Smooth muscle cell (in vitro differentiated cells): ENCODE data around the gene KLHL26. TPM values are rescaled to one million over a fixed set of nuclear protein-coding genes. Genes with fewer than 3 reads are reported as not detected.
A peak's percentile ranks its signal among the peaks of the same experiment; 100 is the strongest.

Source experiments
- DNase-seq: peaks from one replicate; lab custom pipeline; 2025; ENCODE audit not compliant: unreplicated experiment; lab: John Stamatoyannopoulos, UW
- H2AFZ ChIP-seq: fragments of 200-600 bp; sonication (generic); 2 replicates; pipeline ENCODE4 v1.6.0; 2016; ENCODE audit warnings: antibody characterized with exemption, low read depth, mild to moderate bottlenecking
- H3F3A ChIP-seq: fragments of 200-600 bp; sonication (generic); 2 replicates; pipeline ENCODE4 v1.6.0; 2017; ENCODE audit warnings: antibody characterized with exemption, low read depth
- H3K27ac ChIP-seq: fragments of 200-600 bp; sonication (generic); 2 replicates; pipeline ENCODE4 v1.5.1; 2016; ENCODE audit warnings: low read depth, mild to moderate bottlenecking
- H3K27me3 ChIP-seq: fragments of 200-600 bp; sonication (generic); 2 replicates; pipeline ENCODE4 v1.6.1; 2016; ENCODE audit warnings: low read depth, mild to moderate bottlenecking
- H3K36me3 ChIP-seq: fragments of 200-600 bp; sonication (generic); 2 replicates; pipeline ENCODE4 v1.5.1; 2016; ENCODE audit warnings: low read depth
- H3K4me1 ChIP-seq: fragments of 200-600 bp; sonication (generic); 2 replicates; pipeline ENCODE4 v1.5.1; 2016; ENCODE audit warnings: low read depth
- H3K4me2 ChIP-seq: fragments of 200-600 bp; sonication (generic); 2 replicates; pipeline ENCODE4 v1.6.0; 2016; ENCODE audit warnings: mild to moderate bottlenecking
- H3K4me3 ChIP-seq: fragments of 200-600 bp; sonication (generic); 2 replicates; pipeline ENCODE4 v1.5.1; 2016; ENCODE audit warnings: mild to moderate bottlenecking
- H3K79me2 ChIP-seq: fragments of 200-600 bp; sonication (generic); 2 replicates; pipeline ENCODE4 v1.6.0; 2016; ENCODE audit warnings: low read depth, mild to moderate bottlenecking
- H3K9ac ChIP-seq: fragments of 200-600 bp; sonication (generic); 2 replicates; pipeline ENCODE4 v1.6.0; 2016; ENCODE audit warnings: low read depth
- H3K9me3 ChIP-seq: fragments of 200-600 bp; sonication (generic); replicated peaks from 2 replicates; pipeline ENCODE4 v1.5.1; 2016; ENCODE audit warnings: low read depth
- H4K20me1 ChIP-seq: fragments of 200-600 bp; sonication (generic); 2 replicates; pipeline ENCODE4 v1.6.0; 2016; ENCODE audit warnings: low read depth
- CTCF ChIP-seq: fragments of 200-600 bp; sonication (generic); IDR thresholded peaks from 2 replicates; pipeline ENCODE4 v1.5.1; 2017; ENCODE audit warnings: borderline replicate concordance, mild to moderate bottlenecking, antibody characterized with exemption; ENCODE audit not compliant: insufficient read depth, poor library complexity, severe bottlenecking
- WGBS: methylation state at CpG from one replicate; pipeline ENCODE4 v1.1.7; 2016; ENCODE audit warnings: low lambda C conversion rate; 5-methylcytosine and 5-hydroxymethylcytosine counted together
- polyA plus RNA-seq: library from polyadenylated mRNA; unstranded; fragments of >200 nt; fragmentation: Nextera tagmentation; extraction: Ambion mirVana; gene quantifications from 2 replicates; pipeline ENCODE4 v1.2.1, GENCODE V29; 2016
- total RNA-seq: library from RNA; depleted of rRNA; stranded (reverse); fragments of >200 nt; gene quantifications from 2 replicates; pipeline ENCODE4 v1.2.3, GENCODE V29; 2014

Gene KLHL26
- total and polyA plus RNA-seq, 2 experiments from 2014 or later = 3.9 to 7.6 TPM

- Histone ChIP-seq H4K20me1 (peaks cover 13% of the 10 kb centered on the region), H3K27ac (no peak overlapping the region), H3K4me3 (no peak overlapping the region), H3K4me2 (no peak overlapping the region), H2AFZ (no peak overlapping the region), H3K79me2 (peaks cover 27% of the 10 kb centered on the region), H3K27me3 (no peaks in the 10 kb centered on the region), H3K9me3 (no peaks in the 10 kb centered on the region), H3K36me3 (no peaks in the 10 kb centered on the region), H3K4me1 (peaks cover 22% of the 10 kb centered on the region), H3F3A (peaks cover 23% of the 10 kb centered on the region), H3K9ac (no peak overlapping the region)
- 90% methylated on average over 1 of the region's 1 CpG for whole genome bisulfite sequencing
- DNase-seq = no peak
- TF ChIP-seq CTCF = no peak
Observed at GRCh38 chr19:18647371-18647767, 10.5 kb downstream of the KLHL26 start.

DNA sequence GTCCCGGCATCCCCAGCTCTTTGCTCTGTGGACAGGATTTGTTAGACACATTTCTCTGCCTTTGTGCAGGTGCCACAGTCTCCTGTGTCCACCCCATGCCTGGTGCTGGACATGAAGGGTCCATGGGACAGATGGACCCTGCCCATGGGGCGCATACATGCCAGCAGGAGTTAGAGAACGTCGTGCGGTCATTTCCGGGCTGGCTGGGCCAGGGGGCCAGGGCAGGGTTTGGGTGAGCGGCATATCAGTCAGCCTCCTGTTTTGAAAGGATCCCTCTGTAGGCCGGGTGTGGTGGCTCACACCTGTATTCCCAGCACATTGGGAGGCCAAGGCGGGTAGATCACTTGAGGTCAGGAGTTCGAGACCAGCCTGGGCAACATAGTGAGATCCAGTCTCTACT, 11.0 kb downstream of the KLHL26 start:
- peaks cover 22% of the 10 kb centered on the region for H3K4me1 ChIP-seq

DNA sequence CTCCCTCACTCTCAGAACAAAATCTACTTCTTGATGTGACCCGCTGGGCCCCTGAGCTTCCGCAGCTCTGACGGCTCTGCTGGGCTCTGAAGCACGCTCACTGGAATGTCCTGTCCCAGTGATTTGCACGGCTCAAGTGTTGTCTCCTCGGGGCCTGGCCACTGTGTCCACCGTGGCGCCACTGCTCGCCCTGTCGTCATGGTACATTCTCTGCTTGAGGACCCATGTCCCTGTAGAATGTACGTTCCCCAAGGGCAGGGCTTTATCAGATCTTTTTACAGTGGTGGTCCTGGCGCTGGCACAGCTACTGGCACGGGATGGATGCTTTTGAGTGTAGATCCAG, 12.1 kb downstream of the KLHL26 start:
- Histone ChIP-seq H3K4me2 (peak overlapping the region; percentile 80), H3K79me2 (peaks cover 15% of the 10 kb centered on the region), H3K27ac (peak overlapping the region; percentile 95), H3K4me3 (no peak overlapping the region), H3K27me3 (no peaks in the 10 kb centered on the region), H3K9ac (no peak overlapping the region), H4K20me1 (peaks cover 7% of the 10 kb centered on the region), H2AFZ (no peak overlapping the region), H3K9me3 (no peaks in the 10 kb centered on the region), H3F3A (peaks cover 23% of the 10 kb centered on the region), H3K36me3 (no peaks in the 10 kb centered on the region), H3K4me1 (peaks cover 22% of the 10 kb centered on the region)
- TF ChIP-seq CTCF = no peak
- no peak for DNase-seq
- WGBS = 63% methylated on average over 13 of the region's 13 CpGs

More for the DNA sequence above, 11.0 kb downstream of the KLHL26 start:
- H4K20me1 ChIP-seq = peaks cover 13% of the 10 kb centered on the region
- no peak overlapping the region for H3K27ac ChIP-seq
- no peak overlapping the region for H3K9ac ChIP-seq
- peaks cover 23% of the 10 kb centered on the region for H3F3A ChIP-seq
- H3K9me3 ChIP-seq = no peaks in the 10 kb centered on the region
- H3K36me3 ChIP-seq = no peaks in the 10 kb centered on the region
- no peak overlapping the region for H3K4me2 ChIP-seq
- H2AFZ ChIP-seq = no peak overlapping the region
- no peak overlapping the region for H3K4me3 ChIP-seq
- WGBS = 97% methylated on average over 10 of the region's 10 CpGs
- H3K79me2 ChIP-seq = peaks cover 26% of the 10 kb centered on the region
- H3K27me3 ChIP-seq = no peaks in the 10 kb centered on the region
- no peak for DNase-seq
- no peak for TF ChIP-seq CTCF

GRCh38 chr19:18649371-18650020, 12.7 kb downstream of the KLHL26 start:
- Histone ChIP-seq H3K36me3 (no peaks in the 10 kb centered on the region), H3K9me3 (no peaks in the 10 kb centered on the region), H3K4me1 (peaks cover 22% of the 10 kb centered on the region), H3K4me3 (no peak overlapping the region), H3F3A (peaks cover 23% of the 10 kb centered on the region), H3K9ac (peak overlapping the region; percentile 79), H2AFZ (no peak overlapping the region), H3K79me2 (peaks cover 11% of the 10 kb centered on the region), H3K27ac (peak overlapping the region; percentile 95), H3K4me2 (peak overlapping the region; percentile 80), H4K20me1 (peaks cover 7% of the 10 kb centered on the region), H3K27me3 (no peaks in the 10 kb centered on the region)
- no peak for TF ChIP-seq CTCF
- no peak for DNase-seq
- 46% methylated on average over 25 of the region's 25 CpGs for WGBS
